CD14-positive monocyte (primary cell): ENCODE data around the gene RSPO1. TPM values are rescaled to one million over a fixed set of nuclear protein-coding genes. Genes with fewer than 3 reads are reported as not detected.

Experiments
- DNase-seq, 3 donors: peaks; one replicate each; pipeline ENCODE4 v3.0.0-alpha.2; 2011 to 2022
- H2AFZ ChIP-seq: 2 replicates; pipeline ENCODE4 v1.6.0; 2012; ENCODE audit warnings: mild to moderate bottlenecking, low read depth, low read length, inconsistent platforms; ENCODE audit not compliant: insufficient read depth, poor library complexity, severe bottlenecking
- H3K27ac ChIP-seq, 2 donors: 1 replicate in 1 of 2; 2 replicates in 1 of 2; pipeline ENCODE4 v1.5.1; 2012 to 2013; ENCODE audit warnings: low read length in 2 of 2, control low read depth in 1 of 2, inconsistent platforms in 1 of 2, low read depth in 1 of 2, mild to moderate bottlenecking in 1 of 2
- H3K27me3 ChIP-seq, 2 donors: one replicate each; pipeline versions ENCODE4 v1.6.0 to v1.6.1; 2011 to 2013; ENCODE audit warnings: low read length in 2 of 2; ENCODE audit not compliant: control insufficient read depth in 2 of 2, insufficient read depth in 2 of 2
- H3K36me3 ChIP-seq, 2 donors: replicated peaks in 1 of 2; 1 replicate in 1 of 2; 2 replicates in 1 of 2; pipeline versions ENCODE4 v1.5.1 to v1.6.1; 2012 to 2013; ENCODE audit warnings: low read length in 2 of 2, control low read depth in 1 of 2, inconsistent platforms in 1 of 2, mild to moderate bottlenecking in 1 of 2; ENCODE audit not compliant: insufficient read depth in 2 of 2, control insufficient read depth in 1 of 2
- H3K4me1 ChIP-seq, 2 donors: 1 replicate in 1 of 2; 2 replicates in 1 of 2; pipeline versions ENCODE4 v1.5.1 to v1.6.1; 2012 to 2013; ENCODE audit warnings: low read length in 2 of 2, control low read depth in 1 of 2, inconsistent platforms in 1 of 2, mild to moderate bottlenecking in 1 of 2, moderate library complexity in 1 of 2; ENCODE audit not compliant: insufficient read depth in 2 of 2, control insufficient read depth in 1 of 2
- H3K4me2 ChIP-seq: replicated peaks from 2 replicates; pipeline ENCODE3; 2012; ENCODE audit warnings: low read length, moderate library complexity, mild to moderate bottlenecking; ENCODE audit not compliant: poor library complexity, severe bottlenecking; ENCODE audit errors: extremely low read depth
- H3K4me3 ChIP-seq, 3 experiments: fragments of 200-600 bp in 1 of 3; sonication (generic) in 1 of 3; replicated peaks in 1 of 3; 1 replicate in 2 of 3; 2 replicates in 1 of 3; pipeline ENCODE4 v1.5.1; 2011 to 2013; ENCODE audit warnings: low read length in 3 of 3, mild to moderate bottlenecking in 3 of 3, control low read depth in 2 of 3, low read depth in 2 of 3, inconsistent platforms in 1 of 3, moderate library complexity in 1 of 3
- H3K79me2 ChIP-seq: 2 replicates; pipeline ENCODE4 v1.6.0; 2012; ENCODE audit warnings: mild to moderate bottlenecking, control low read depth, inconsistent platforms, low read length, moderate library complexity; ENCODE audit not compliant: insufficient read depth
- H3K9ac ChIP-seq: 2 replicates; pipeline ENCODE4 v1.6.0; 2017; ENCODE audit warnings: low read length, mild to moderate bottlenecking; ENCODE audit not compliant: insufficient read depth, poor library complexity, severe bottlenecking
- H3K9me3 ChIP-seq, 2 donors: replicated peaks in 1 of 2; 1 replicate in 1 of 2; 2 replicates in 1 of 2; pipeline versions ENCODE4 v1.5.1 to v1.6.1; 2012 to 2013; ENCODE audit warnings: low read length in 2 of 2, control low read depth in 1 of 2; ENCODE audit not compliant: control insufficient read depth in 1 of 2, insufficient read depth in 1 of 2
- H4K20me1 ChIP-seq: 2 replicates; pipeline ENCODE4 v1.6.0; 2012; ENCODE audit warnings: mild to moderate bottlenecking, low read length, control low read depth, moderate library complexity; ENCODE audit not compliant: insufficient read depth
- H3K27ac Mint-ChIP-seq, 7 donors: one replicate each; pipeline ENCODE4 v1.8.0; 2020; ENCODE audit warnings: mild to moderate bottlenecking in 7 of 7, mixed read lengths in 7 of 7, moderate library complexity in 6 of 7, inconsistent platforms in 2 of 7
- H3K27me3 Mint-ChIP-seq, 3 donors: one replicate each; pipeline ENCODE4 v1.8.0; 2021 to 2022; ENCODE audit warnings: low read depth in 3 of 3, mild to moderate bottlenecking in 3 of 3, mixed read lengths in 3 of 3, moderate library complexity in 3 of 3, inconsistent platforms in 1 of 3
- H3K36me3 Mint-ChIP-seq, 2 donors: one replicate each; pipeline ENCODE4 v1.8.0; 2020; ENCODE audit warnings: mixed read lengths in 2 of 2, inconsistent platforms in 1 of 2, mild to moderate bottlenecking in 1 of 2
- H3K4me1 Mint-ChIP-seq: one replicate; pipeline ENCODE4 v1.8.0; 2020; ENCODE audit warnings: mild to moderate bottlenecking, mixed read lengths
- H3K4me3 Mint-ChIP-seq, 2 donors: one replicate each; pipeline ENCODE4 v1.8.0; 2020; ENCODE audit warnings: mild to moderate bottlenecking in 2 of 2, mixed read lengths in 2 of 2, moderate library complexity in 1 of 2
- H3K9me3 Mint-ChIP-seq, 7 donors: one replicate each; pipeline ENCODE4 v1.8.0; 2020 to 2022; ENCODE audit warnings: mixed read lengths in 7 of 7, mild to moderate bottlenecking in 6 of 7, moderate library complexity in 6 of 7, inconsistent platforms in 2 of 7
- CTCF ChIP-seq: fragments of 200-600 bp; IDR thresholded peaks from one replicate; pipeline ENCODE4 v1.8.0; 2022; ENCODE audit warnings: antibody characterized with exemption, mild to moderate bottlenecking
- WGBS: methylation state at CpG from one replicate; pipeline ENCODE4 v1.1.5; 2013; ENCODE audit warnings: missing lambda C conversion rate; ENCODE audit not compliant: insufficient coverage; 5-methylcytosine and 5-hydroxymethylcytosine counted together
- intact Hi-C, 2 donors: fragments of 100-400 bp; cut with micrococcal nuclease; formaldehyde crosslinking; loops; one replicate each; pipeline versions ENCODE4 v1.15.0 to v1.15.1; 2023
- polyA plus RNA-seq, 3 donors: library from polyadenylated mRNA; depleted of rRNA in 1 of 3; unstranded in 2 of 3; stranded (reverse) in 1 of 3; fragments of 300-500 nt in 2 of 3; fragments of >200 nt in 1 of 3; fragmentation: Illumina TruSeq in 2 of 3; gene quantifications; 1 replicate in 2 of 3; 2 replicates in 1 of 3; pipeline ENCODE4 v1.2.3, GENCODE V29; 2012 to 2021

The RSPO1 gene
- polyA plus RNA-seq, 3 donors, result not detected

GRCh38 chr1:37631036-37631435 is 3.7 kb downstream of the RSPO1 start:
- Mint-ChIP-seq H3K27ac (peak overlapping the region in 1 of 7 donors; percentile 29), H3K4me1 (peaks cover 8% of the 10 kb centered on the region), H3K36me3 (peaks cover 0 to 3% of the 10 kb centered on the region in 2 donors), H3K9me3 (peaks cover 0 to 12% (median 8%) of the 10 kb centered on the region in 7 donors), H3K27me3 (peaks cover 69 to 87% (median 74%) of the 10 kb centered on the region in 3 donors), H3K4me3 (peak overlapping the region in 1 of 2 donors; percentile 72)
- H3K27me3 ChIP-seq, result peaks cover 43 to 69% of the 10 kb centered on the region in 2 donors
- H3K79me2 ChIP-seq, result no peaks in the 10 kb centered on the region
- H3K4me1 ChIP-seq, result peaks cover 0 to 9% of the 10 kb centered on the region in 2 donors
- no peak for TF ChIP-seq CTCF
- no peak for DNase-seq
- H3K9me3 ChIP-seq, result peaks cover 0 to 26% of the 10 kb centered on the region in 2 donors
- H2AFZ ChIP-seq, result no peak overlapping the region
- H3K36me3 ChIP-seq, result no peaks in the 10 kb centered on the region
- 58% methylated on average over 2 of the region's 5 CpGs for WGBS
- no peak overlapping the region for H3K9ac ChIP-seq
- H3K4me3 ChIP-seq, result no peak overlapping the region
- H3K4me2 ChIP-seq, result no peak overlapping the region
- H3K27ac ChIP-seq, result no peak overlapping the region
- intact Hi-C loops, result no loop called here
- no peaks in the 10 kb centered on the region for H4K20me1 ChIP-seq

DNA sequence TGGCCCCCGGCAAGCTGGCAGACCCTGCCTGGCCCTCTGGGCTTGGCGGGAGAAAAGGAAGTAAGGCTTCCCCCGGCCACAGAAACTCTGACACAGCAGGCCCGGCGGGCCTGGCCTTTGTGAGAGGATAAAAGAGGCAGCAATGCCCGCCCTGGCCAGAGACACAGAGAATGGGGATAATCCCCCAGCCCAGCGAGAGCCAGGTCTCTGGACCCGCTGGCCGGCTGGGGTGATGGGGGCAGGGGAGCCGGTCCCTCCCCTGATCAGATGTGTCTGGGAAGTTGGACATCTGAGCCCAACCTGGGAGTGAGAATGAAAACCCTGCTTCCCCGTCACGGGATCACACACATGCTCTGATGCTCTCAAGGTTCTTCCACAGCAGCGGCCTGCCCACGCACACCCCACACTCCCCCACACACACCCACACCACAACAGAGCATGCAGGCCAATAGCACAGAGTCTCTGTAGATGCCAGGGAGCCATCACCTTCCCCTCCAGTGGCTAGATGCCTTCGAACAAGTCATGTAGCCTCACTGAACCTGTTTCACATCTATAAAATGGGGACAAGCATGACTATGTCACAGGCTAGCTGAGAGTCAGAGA is 4.2 kb downstream of the RSPO1 start:
- H3K9me3 Mint-ChIP-seq, result peaks cover 0 to 12% (median 6%) of the 10 kb centered on the region in 7 donors
- no peak for TF ChIP-seq CTCF
- H3K27me3 ChIP-seq, result peaks cover 38 to 64% of the 10 kb centered on the region in 2 donors
- peaks cover 0 to 25% of the 10 kb centered on the region in 2 donors for H3K9me3 ChIP-seq
- no peak for DNase-seq
- H3K79me2 ChIP-seq, result no peaks in the 10 kb centered on the region
- WGBS, result 32% methylated on average over 14 of the region's 15 CpGs
- intact Hi-C loops, result no loop called here
- H3K4me1 ChIP-seq, result peaks cover 0 to 9% of the 10 kb centered on the region in 2 donors
- no peak overlapping the region for H3K4me3 ChIP-seq
- no peak overlapping the region for H3K27ac ChIP-seq
- peak overlapping the region in 1 of 7 donors; percentile 64 for H3K27ac Mint-ChIP-seq
- H2AFZ ChIP-seq, result no peak overlapping the region
- H3K27me3 Mint-ChIP-seq, result peaks cover 64 to 83% (median 71%) of the 10 kb centered on the region in 3 donors
- H3K36me3 Mint-ChIP-seq, result peaks cover 0 to 3% of the 10 kb centered on the region in 2 donors
- no peak overlapping the region for H3K9ac ChIP-seq
- H3K4me3 Mint-ChIP-seq, result peak overlapping the region in 1 of 2 donors; percentile 54
- H4K20me1 ChIP-seq, result no peaks in the 10 kb centered on the region
- H3K4me2 ChIP-seq, result no peak overlapping the region
- H3K36me3 ChIP-seq, result no peaks in the 10 kb centered on the region
- H3K4me1 Mint-ChIP-seq, result peaks cover 8% of the 10 kb centered on the region
